ENCODE results near the gene RPL5. TPM values are rescaled to one million over a fixed set of nuclear protein-coding genes. Genes with fewer than 3 reads are reported as not detected.
"Not testable (repeated sequence)": the region's sequence is repeated elsewhere in the genome, so short reads cannot be mapped to it uniquely, and the experiment has no call there.

RPL5 gene
- total RNA-seq, result 1,000 to 10,000 TPM; 1,677 to 1,713 TPM

DNA sequence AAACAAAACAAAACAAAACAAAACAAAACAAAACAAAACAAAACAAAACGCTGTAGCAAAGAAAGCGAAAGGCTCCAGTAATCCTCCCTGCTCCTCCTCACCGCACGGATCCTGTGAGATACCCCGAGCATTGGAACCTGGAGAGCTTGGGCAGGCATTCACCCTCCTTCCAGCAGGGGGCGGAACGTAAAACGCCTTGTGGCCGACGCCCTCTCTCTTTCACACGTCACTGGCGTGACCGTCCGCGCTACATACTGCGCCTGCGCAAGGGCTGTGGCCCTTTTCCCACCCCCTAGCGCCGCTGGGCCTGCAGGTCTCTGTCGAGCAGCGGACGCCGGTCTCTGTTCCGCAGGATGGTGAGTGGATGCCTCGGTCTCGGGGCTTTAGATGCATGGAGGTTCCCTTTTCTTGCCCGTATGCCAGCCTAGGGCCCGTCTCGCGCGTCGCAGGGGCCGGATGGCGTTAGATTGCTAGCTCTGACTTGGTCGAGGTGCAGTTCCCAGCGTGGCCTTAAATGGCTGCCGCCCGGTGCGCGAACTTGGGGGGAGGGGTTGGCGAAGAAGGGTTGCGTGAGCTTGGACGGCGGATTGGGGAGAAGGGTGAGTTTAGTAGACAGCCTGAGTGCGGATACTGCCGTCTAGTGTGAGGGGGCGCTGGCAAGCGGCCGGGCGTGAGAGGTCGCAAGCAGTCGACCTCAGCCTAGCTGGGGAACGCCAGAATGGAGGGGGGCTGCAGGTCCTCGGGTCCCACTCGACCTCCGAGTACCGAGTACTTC is at the start of gene RPL5:
Gene RPL5, plus strand, starts transcription at position 279 of the 775 bp plus-strand sequence. Its CDS starts 75 bp downstream, at position 354.
- peaks cover 4% of the 10 kb centered on the region for H3K27me3 Mint-ChIP-seq
- H3K4me3 Mint-ChIP-seq, result peak within 1 kb of the TSS; percentile 92
- peaks cover 51% of the 10 kb centered on the region for H3K36me3 Mint-ChIP-seq
- no peaks in the 10 kb centered on the region for H3K9me3 Mint-ChIP-seq
- peak within 1 kb of the TSS; percentile 98 for H3K27ac Mint-ChIP-seq
- H3K4me1 Mint-ChIP-seq, result peaks cover 34% of the 10 kb centered on the region
- DNase-seq, result peak; percentile 97

- peaks cover 16% of the 10 kb centered on the region for H3K4me1 Mint-ChIP-seq
- H3K27ac Mint-ChIP-seq, H3K36me3 Mint-ChIP-seq, H3K9me3 Mint-ChIP-seq, H3K4me3 Mint-ChIP-seq: not testable (repeated sequence)
- H3K27me3 Mint-ChIP-seq, result peaks cover 86% of the 10 kb centered on the region
- DNase-seq, result peak; percentile 1
These were observed 48.3 kb upstream of the RPL5 start for GRCh38 chr1:92783550-92783949.

DNA sequence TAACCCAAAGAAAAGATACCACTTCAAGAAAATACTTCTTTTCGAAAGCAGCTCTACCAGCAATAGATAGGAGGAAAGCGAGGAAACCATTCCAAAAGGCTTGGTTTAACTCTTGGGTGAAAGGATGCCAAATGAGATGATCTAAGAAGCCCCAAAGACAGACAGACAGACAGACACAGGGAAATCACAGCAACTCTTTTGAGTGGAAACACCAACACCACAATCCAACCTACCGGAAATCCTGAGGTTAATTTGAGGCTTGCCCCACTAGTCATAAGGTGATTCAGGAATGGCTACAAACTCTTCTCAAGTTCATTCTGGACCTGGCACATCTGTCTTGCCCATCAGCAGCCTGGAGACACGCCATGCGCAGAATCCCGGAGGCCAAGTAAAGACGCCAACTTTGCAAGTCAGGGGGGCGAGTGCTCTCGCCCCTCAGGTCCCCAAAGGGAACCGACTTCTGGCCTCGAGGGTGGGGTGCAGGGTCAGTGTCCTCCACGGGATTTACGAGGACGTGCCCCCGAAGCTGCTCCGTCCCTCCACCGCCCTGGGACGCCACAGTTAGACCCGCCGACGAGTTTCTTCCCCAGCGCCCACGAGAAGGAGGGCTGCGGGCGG is 47.7 kb upstream of the RPL5 start:
- H3K4me3 Mint-ChIP-seq, result peak overlapping the region; percentile 63
- peak overlapping the region; percentile 10 for H3K27ac Mint-ChIP-seq
- H3K4me1 Mint-ChIP-seq, result peaks cover 16% of the 10 kb centered on the region
- DNase-seq, result peak; percentile 56
- H3K36me3 Mint-ChIP-seq, result peaks cover 2% of the 10 kb centered on the region
- H3K9me3 Mint-ChIP-seq, result peaks cover 2% of the 10 kb centered on the region
- H3K27me3 Mint-ChIP-seq, result peaks cover 81% of the 10 kb centered on the region

DNA sequence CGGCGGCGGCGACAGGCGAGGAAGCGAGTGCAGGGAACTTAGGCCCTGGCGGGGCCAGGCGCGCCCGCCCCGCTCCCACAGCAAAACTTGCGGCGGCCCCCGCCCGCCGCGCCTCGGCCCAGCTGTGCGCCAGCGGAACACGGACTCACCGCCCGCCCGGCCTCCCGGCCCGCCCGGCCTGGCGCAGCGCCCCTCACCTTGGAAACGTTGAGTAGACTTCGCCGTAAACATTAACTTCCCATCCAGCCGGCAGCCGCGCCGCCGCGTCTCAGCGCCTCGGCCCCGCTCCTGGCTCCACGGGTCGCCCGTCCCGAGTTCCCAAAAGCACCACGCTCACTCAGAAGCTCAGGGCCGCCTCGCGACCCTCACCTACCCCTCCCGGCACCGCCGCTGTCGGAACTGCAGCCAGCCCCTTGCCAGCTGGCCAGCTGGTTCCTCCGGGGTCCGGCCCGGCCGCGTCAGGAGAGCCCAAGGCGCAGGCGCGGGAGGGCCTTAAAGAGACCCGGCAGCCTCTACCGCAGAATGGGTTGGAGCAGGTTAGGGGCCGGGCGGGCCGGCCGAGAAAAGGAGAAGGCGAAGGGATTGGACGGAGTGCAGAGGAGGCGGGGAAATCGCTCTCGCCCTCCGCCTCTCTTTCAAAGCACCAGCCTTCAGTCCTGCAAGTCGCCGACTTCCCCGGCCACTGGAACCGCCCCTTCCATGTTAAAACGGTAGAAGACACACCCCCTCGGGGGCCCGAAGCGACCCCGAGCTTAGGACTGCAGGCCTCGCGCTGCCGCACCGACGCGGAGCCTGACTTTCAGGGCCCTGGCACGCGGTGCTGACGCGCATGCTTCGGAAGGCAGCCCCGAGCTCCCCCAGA is 47.0 kb upstream of the RPL5 start, which contains the start of gene EVI5:
Gene EVI5, minus strand, starts transcription at position 470 of the 862 bp plus-strand sequence. CDS start 48,562 bp downstream, outside the sequence.
- peaks cover 81% of the 10 kb centered on the region for H3K27me3 Mint-ChIP-seq
- H3K27ac Mint-ChIP-seq, result peak within 1 kb of the TSS; percentile 10
- peaks cover 2% of the 10 kb centered on the region for H3K36me3 Mint-ChIP-seq
- peaks cover 2% of the 10 kb centered on the region for H3K9me3 Mint-ChIP-seq
- H3K4me3 Mint-ChIP-seq, result peak within 1 kb of the TSS; percentile 69
- H3K4me1 Mint-ChIP-seq, result peaks cover 16% of the 10 kb centered on the region
- DNase-seq, result peak; percentile 66

DNA sequence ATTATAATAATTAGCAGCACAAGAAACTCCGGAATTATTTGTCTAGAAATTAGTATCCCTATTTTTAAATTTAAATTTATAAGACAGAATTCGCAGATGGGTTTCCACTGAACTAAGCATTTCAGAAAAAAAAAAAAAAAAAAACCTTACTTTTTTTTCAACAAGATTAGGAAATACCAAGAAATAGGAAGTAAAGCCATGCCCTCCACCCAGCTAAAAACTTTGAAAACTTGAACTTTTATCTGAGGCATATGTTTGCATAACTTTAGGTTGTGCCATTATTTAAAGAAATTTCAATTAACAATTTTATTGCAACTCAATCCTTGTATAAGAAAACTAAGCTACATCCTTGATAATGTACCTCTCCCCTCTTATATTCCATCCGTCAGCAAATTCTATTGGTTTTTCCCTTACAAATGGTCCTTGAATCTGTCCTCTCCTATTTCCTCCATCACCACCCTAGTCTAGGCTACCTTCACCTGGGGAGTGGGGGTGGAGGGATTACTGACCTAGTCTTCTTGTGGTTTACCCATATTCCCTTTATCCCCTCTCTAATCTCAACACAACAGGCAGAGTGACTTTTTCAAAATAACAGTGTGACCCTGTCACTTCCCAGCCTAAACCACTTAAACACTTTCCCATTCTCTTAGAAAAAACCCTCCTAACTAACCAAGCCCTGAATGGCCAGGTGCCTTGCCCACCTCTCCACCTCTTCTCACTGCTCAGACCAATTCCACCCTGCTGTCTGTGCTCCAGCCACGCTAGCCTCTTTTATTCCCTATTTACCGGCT is 45.5 kb upstream of the RPL5 start:
- Mint-ChIP-seq H3K27me3 (peaks cover 79% of the 10 kb centered on the region), H3K27ac (no peak overlapping the region), H3K4me3 (no peak overlapping the region), H3K4me1 (peaks cover 21% of the 10 kb centered on the region), H3K9me3 (peaks cover 2% of the 10 kb centered on the region), H3K36me3 (peaks cover 2% of the 10 kb centered on the region)
- no peak for DNase-seq

- H3K36me3 Mint-ChIP-seq, result peaks cover 2% of the 10 kb centered on the region
These were observed 41.8 kb upstream of the RPL5 start for GRCh38 chr1:92790081-92790480.

DNA sequence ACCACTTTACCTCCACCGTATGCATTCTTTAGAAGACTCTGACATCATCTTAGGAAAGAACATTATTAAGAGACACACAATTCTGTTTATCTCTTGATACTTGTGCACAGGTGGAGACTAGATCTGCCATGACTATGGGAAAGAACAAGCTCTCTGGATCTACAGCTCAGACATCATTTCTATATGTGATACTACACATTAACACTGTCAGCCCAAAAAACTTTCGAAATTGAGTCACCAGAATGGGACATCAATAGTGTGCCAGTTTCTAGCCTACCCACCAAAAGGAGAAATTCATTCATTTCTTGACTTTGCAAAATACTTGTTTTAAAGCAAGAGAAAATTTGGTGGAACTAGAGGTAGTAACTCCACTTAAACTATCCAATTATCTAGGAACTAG is 41.0 kb upstream of the RPL5 start:
- H3K4me1 Mint-ChIP-seq, result peaks cover 5% of the 10 kb centered on the region
- H3K4me3 Mint-ChIP-seq, result no peak overlapping the region
- H3K27ac Mint-ChIP-seq, result no peak overlapping the region
- H3K36me3 Mint-ChIP-seq, result no peaks in the 10 kb centered on the region
- no peak for DNase-seq
- H3K9me3 Mint-ChIP-seq, result no peaks in the 10 kb centered on the region
- peaks cover 76% of the 10 kb centered on the region for H3K27me3 Mint-ChIP-seq

More at GRCh38 chr1:92790081-92790480, 41.8 kb upstream of the RPL5 start:
- Mint-ChIP-seq H3K27ac (no peak overlapping the region), H3K27me3 (peaks cover 83% of the 10 kb centered on the region), H3K4me1 (peaks cover 9% of the 10 kb centered on the region), H3K9me3 (peaks cover 2% of the 10 kb centered on the region), H3K4me3 (no peak overlapping the region)
- no peak for DNase-seq

GRCh38 chr1:92791487-92792066 is 40.3 kb upstream of the RPL5 start:
- no peaks in the 10 kb centered on the region for H3K9me3 Mint-ChIP-seq
- no peak for DNase-seq
- no peak overlapping the region for H3K27ac Mint-ChIP-seq
- no peaks in the 10 kb centered on the region for H3K36me3 Mint-ChIP-seq
- H3K27me3 Mint-ChIP-seq, result peaks cover 71% of the 10 kb centered on the region
- no peak overlapping the region for H3K4me3 Mint-ChIP-seq
- peaks cover 5% of the 10 kb centered on the region for H3K4me1 Mint-ChIP-seq

GRCh38 chr1:92792340-92792782 is 39.5 kb upstream of the RPL5 start:
- no peak for DNase-seq
- no peaks in the 10 kb centered on the region for H3K36me3 Mint-ChIP-seq
- H3K27ac Mint-ChIP-seq, result no peak overlapping the region
- H3K4me3 Mint-ChIP-seq, result no peak overlapping the region
- H3K4me1 Mint-ChIP-seq, result peaks cover 5% of the 10 kb centered on the region
- no peaks in the 10 kb centered on the region for H3K9me3 Mint-ChIP-seq
- H3K27me3 Mint-ChIP-seq, result peaks cover 63% of the 10 kb centered on the region

DNA sequence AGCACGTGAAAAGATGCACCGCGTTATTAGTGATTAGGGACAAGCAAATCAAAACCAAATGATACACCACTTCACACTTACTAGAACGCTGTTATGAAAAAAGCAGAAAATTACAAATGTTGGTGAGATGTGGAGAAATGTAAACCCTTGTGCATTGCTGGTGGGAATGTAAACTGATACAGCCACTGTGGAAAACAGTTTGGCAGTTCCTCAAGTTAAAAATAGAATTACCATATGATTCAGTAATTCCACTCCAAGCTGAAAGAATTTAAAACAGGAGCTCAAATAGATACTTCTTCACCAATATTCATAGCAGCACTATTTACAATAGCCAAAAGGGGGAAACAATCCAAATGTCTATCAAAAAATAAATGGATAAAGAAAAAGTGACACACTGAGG is 36.7 kb upstream of the RPL5 start:
- H3K4me1 Mint-ChIP-seq, result peaks cover 5% of the 10 kb centered on the region
- no peak overlapping the region for H3K4me3 Mint-ChIP-seq
- no peak for DNase-seq
- peaks cover 43% of the 10 kb centered on the region for H3K27me3 Mint-ChIP-seq
- H3K36me3 Mint-ChIP-seq, result no peaks in the 10 kb centered on the region
- no peaks in the 10 kb centered on the region for H3K9me3 Mint-ChIP-seq
- H3K27ac Mint-ChIP-seq, result no peak overlapping the region

DNA sequence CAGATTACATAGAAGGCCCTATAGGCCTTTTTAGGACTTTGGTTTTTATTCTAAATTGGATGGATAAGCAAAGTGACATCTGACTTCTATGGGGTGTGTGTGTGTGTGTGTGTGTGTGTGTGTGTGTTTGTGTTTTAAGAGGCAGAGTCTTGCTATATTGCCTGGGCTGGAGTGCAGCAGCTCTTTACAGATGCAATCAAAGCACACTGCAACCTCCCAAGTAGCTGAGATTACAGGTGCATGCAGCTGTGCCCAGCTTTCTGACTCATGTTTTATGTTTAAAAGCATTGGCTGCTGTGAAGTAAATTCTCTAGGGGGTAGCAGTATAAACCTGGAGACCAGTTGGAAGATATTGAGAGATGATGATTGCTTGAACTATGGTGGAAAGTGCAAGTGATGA is 34.5 kb upstream of the RPL5 start:
- Mint-ChIP-seq H3K9me3 (no peaks in the 10 kb centered on the region), H3K4me1 (no peaks in the 10 kb centered on the region), H3K36me3 (no peaks in the 10 kb centered on the region), H3K4me3 (no peak overlapping the region), H3K27ac (no peak overlapping the region), H3K27me3 (peaks cover 30% of the 10 kb centered on the region)
- DNase-seq, result no peak

- Mint-ChIP-seq H3K27ac (no peak overlapping the region), H3K4me3 (no peak overlapping the region), H3K4me1 (no peaks in the 10 kb centered on the region), H3K27me3 (peaks cover 24% of the 10 kb centered on the region), H3K36me3 (no peaks in the 10 kb centered on the region), H3K9me3 (no peaks in the 10 kb centered on the region)
- no peak for DNase-seq
These were observed 33.9 kb upstream of the RPL5 start for GRCh38 chr1:92797961-92798360.

- no peaks in the 10 kb centered on the region for H3K36me3 Mint-ChIP-seq
- H3K27ac Mint-ChIP-seq, result no peak overlapping the region
- DNase-seq, result no peak
- peaks cover 4% of the 10 kb centered on the region for H3K4me1 Mint-ChIP-seq
- H3K4me3 Mint-ChIP-seq, result no peak overlapping the region
- peaks cover 7% of the 10 kb centered on the region for H3K27me3 Mint-ChIP-seq
- peaks cover 2% of the 10 kb centered on the region for H3K9me3 Mint-ChIP-seq
These were observed 28.5 kb upstream of the RPL5 start for GRCh38 chr1:92803140-92803887.

Data from activated naive CD8-positive, alpha-beta T cell treated with anti-CD3 and anti-CD28 coated beads for 36 hours (primary cell).